ENCODE data around the gene UBQLNL. TPM values are rescaled to one million over a fixed set of nuclear protein-coding genes. Genes with fewer than 3 reads are reported as not detected.

UBQLNL gene
- total and polyA plus RNA-seq, 2 donors = 0.09 to 1.5 TPM

Other genes starting within 250 kb of the UBQLNL start
- 5.5 TPM for gene HBE1, start 246.8 kb downstream of the UBQLNL start, total RNA-seq
- gene HBE1, start 246.8 kb downstream of the UBQLNL start, polyA plus RNA-seq = 1.8 TPM
- gene OR51B4, start 214.8 kb downstream of the UBQLNL start, total RNA-seq = not detected
- not detected for gene OR51B4, start 214.8 kb downstream of the UBQLNL start, polyA plus RNA-seq
- not detected for gene OR51B2, start 192.4 kb downstream of the UBQLNL start, total RNA-seq
- gene OR51B2, start 192.4 kb downstream of the UBQLNL start, polyA plus RNA-seq = 0.07 TPM
- gene OR51B5, start 173.2 kb downstream of the UBQLNL start, total RNA-seq = 0.14 TPM
- 0.21 TPM for gene OR51B5, start 173.2 kb downstream of the UBQLNL start, polyA plus RNA-seq
- not detected for gene OR51B6, start 165.2 kb downstream of the UBQLNL start, total RNA-seq
- gene OR51B6, start 165.2 kb downstream of the UBQLNL start, polyA plus RNA-seq = not detected
- not detected for gene OR51M1, start 132.9 kb downstream of the UBQLNL start, total RNA-seq
- 0.02 TPM for gene OR51M1, start 132.9 kb downstream of the UBQLNL start, polyA plus RNA-seq
- gene OR51Q1, start 94.6 kb downstream of the UBQLNL start, total RNA-seq = not detected
- not detected for gene OR51Q1, start 94.6 kb downstream of the UBQLNL start, polyA plus RNA-seq
- not detected for gene OR51I1, start 75.2 kb downstream of the UBQLNL start, total RNA-seq
- gene OR51I1, start 75.2 kb downstream of the UBQLNL start, polyA plus RNA-seq = not detected
- gene OR51I2, start 67.4 kb downstream of the UBQLNL start, total RNA-seq = not detected
- gene OR51I2, start 67.4 kb downstream of the UBQLNL start, polyA plus RNA-seq = not detected
- not detected for gene OR52D1, start 28.0 kb downstream of the UBQLNL start, total RNA-seq
- not detected for gene OR52D1, start 28.0 kb downstream of the UBQLNL start, polyA plus RNA-seq
- under 0.01 TPM for gene UBQLN3, start 6.7 kb downstream of the UBQLNL start, total RNA-seq
- gene UBQLN3, start 6.7 kb downstream of the UBQLNL start, polyA plus RNA-seq = 0.07 TPM
- gene OR52H1, start 31.8 kb upstream of the UBQLNL start, total RNA-seq = 0.05 TPM
- not detected for gene OR52H1, start 31.8 kb upstream of the UBQLNL start, polyA plus RNA-seq
- not detected for gene OR52B6, start 64.2 kb upstream of the UBQLNL start, total RNA-seq
- gene OR52B6, start 64.2 kb upstream of the UBQLNL start, polyA plus RNA-seq = not detected
- gene TRIM6, start 79.9 kb upstream of the UBQLNL start, total RNA-seq = 1.7 TPM
- 2.9 TPM for gene TRIM6, start 79.9 kb upstream of the UBQLNL start, polyA plus RNA-seq
- gene TRIM34, start 108.3 kb upstream of the UBQLNL start, total RNA-seq = 15.0 TPM
- gene TRIM34, start 108.3 kb upstream of the UBQLNL start, polyA plus RNA-seq = 8.0 TPM
- gene TRIM5, start 168.4 kb upstream of the UBQLNL start, total RNA-seq = 17.6 TPM
- 12.2 TPM for gene TRIM5, start 168.4 kb upstream of the UBQLNL start, polyA plus RNA-seq
- 78.1 TPM for gene TRIM22, start 173.1 kb upstream of the UBQLNL start, total RNA-seq
- 144 TPM for gene TRIM22, start 173.1 kb upstream of the UBQLNL start, polyA plus RNA-seq
- not detected for gene OR56B1, start 219.7 kb upstream of the UBQLNL start, total RNA-seq
- 0.11 TPM for gene OR56B1, start 219.7 kb upstream of the UBQLNL start, polyA plus RNA-seq
- 0.09 TPM for gene OR52N4, start 237.5 kb upstream of the UBQLNL start, total RNA-seq
- gene OR52N4, start 237.5 kb upstream of the UBQLNL start, polyA plus RNA-seq = 0.73 TPM

All from thymus (tissue), 2 donors.